NOMO-1 treated with dmso at 0.1 percent for 144 hours (cell line): ENCODE results near the gene AGK.
"Not testable (repeated sequence)": the region's sequence is repeated elsewhere in the genome, so short reads cannot be mapped to it uniquely, and the experiment has no call there.

Source experiments
- DNase-seq: peaks from one replicate; lab custom pipeline; 2025; ENCODE audit not compliant: unreplicated experiment; lab: John Stamatoyannopoulos, UW

Gene AGK

GRCh38 chr7:141551782-141552181 is 572 bp downstream of the AGK start:
- no peak for DNase-seq

GRCh38 chr7:141557360-141557759 is 6.2 kb downstream of the AGK start:
- no peak for DNase-seq

GRCh38 chr7:141557831-141558531 is 6.8 kb downstream of the AGK start:
- DNase-seq: not testable (repeated sequence)

GRCh38 chr7:141558544-141559183 is 7.5 kb downstream of the AGK start:
- no peak for DNase-seq

- DNase-seq: no peak
These were observed 8.8 kb downstream of the AGK start for GRCh38 chr7:141559961-141560360.

GRCh38 chr7:141562036-141562435 is 10.8 kb downstream of the AGK start:
- no peak for DNase-seq

- no peak for DNase-seq
These were observed 11.3 kb downstream of the AGK start for GRCh38 chr7:141562543-141562942.

- DNase-seq: no peak
These were observed 11.8 kb downstream of the AGK start for GRCh38 chr7:141562972-141563371.

- DNase-seq: no peak
These were observed 12.9 kb downstream of the AGK start for GRCh38 chr7:141563956-141564623.

GRCh38 chr7:141567432-141567831 is 16.2 kb downstream of the AGK start:
- DNase-seq: no peak

- DNase-seq: no peak
These were observed 17.0 kb downstream of the AGK start for GRCh38 chr7:141568227-141568626.

GRCh38 chr7:141571059-141571458 is 19.8 kb downstream of the AGK start:
- DNase-seq: no peak

- DNase-seq: no peak
These were observed 21.0 kb downstream of the AGK start for GRCh38 chr7:141572175-141572574.

- DNase-seq: no peak
These were observed 22.3 kb downstream of the AGK start for GRCh38 chr7:141573511-141573910.

- no peak for DNase-seq
These were observed 24.0 kb downstream of the AGK start for GRCh38 chr7:141575164-141575563.

GRCh38 chr7:141575654-141576448 is 24.6 kb downstream of the AGK start:
- DNase-seq: no peak

- no peak for DNase-seq
These were observed 26.0 kb downstream of the AGK start for GRCh38 chr7:141577043-141577839.

GRCh38 chr7:141579953-141580352 is 28.7 kb downstream of the AGK start:
- not testable (repeated sequence) for DNase-seq

GRCh38 chr7:141582063-141582462 is 30.9 kb downstream of the AGK start:
- not testable (repeated sequence) for DNase-seq

- DNase-seq: no peak
These were observed 33.7 kb downstream of the AGK start for GRCh38 chr7:141584935-141585334.
